Naive thymus-derived CD4-positive, alpha-beta T cell (primary cell): ENCODE data around the gene FAM3C. TPM values are rescaled to one million over a fixed set of nuclear protein-coding genes. Genes with fewer than 3 reads are reported as not detected.
"Not testable (repeated sequence)": the region's sequence is repeated elsewhere in the genome, so short reads cannot be mapped to it uniquely, and the experiment has no call there.

Experiments
- ATAC-seq: fragments of 150-1000 bp; cut with Tn5 transposase; 2 replicates; pipeline ENCODE4 v1.10.0; 2021; ENCODE audit warnings: mild to moderate bottlenecking, moderate library complexity
- CTCF ChIA-PET: fragments of 350-600 bp; sonication (Branson Sonifier 250); formaldehyde crosslinking; loops from one replicate; lab custom pipeline; 2021; ENCODE audit warnings: antibody characterized with exemption; lab: Charles Lee
- POLR2A ChIA-PET: fragments of 350-600 bp; sonication (Branson Sonifier 250); formaldehyde crosslinking; loops from one replicate; lab custom pipeline; 2021; ENCODE audit warnings: antibody characterized with exemption, inconsistent platforms; lab: Charles Lee
- DNase-seq, 9 donors: peaks; one replicate each; pipeline versions ENCODE4 v3.0.0 to v3.0.0-alpha.2; 2020 to 2022; ENCODE audit warnings: mixed read lengths in 1 of 9
- H3K27ac ChIP-seq: one replicate; pipeline ENCODE4 v1.7.0; 2013; ENCODE audit warnings: mild to moderate bottlenecking, low read depth, low read length, moderate library complexity
- H3K27me3 ChIP-seq, 2 donors: one replicate each; pipeline ENCODE4 v1.7.0; 2013; ENCODE audit warnings: low read length in 2 of 2, mild to moderate bottlenecking in 2 of 2, moderate library complexity in 2 of 2; ENCODE audit not compliant: control insufficient read depth in 2 of 2, insufficient read depth in 2 of 2
- H3K36me3 ChIP-seq, 3 experiments: 1 replicate in 2 of 3; 2 replicates in 1 of 3; pipeline ENCODE4 v1.7.0; 2013; ENCODE audit warnings: low read length in 3 of 3, mild to moderate bottlenecking in 3 of 3, moderate library complexity in 1 of 3; ENCODE audit not compliant: insufficient read depth in 3 of 3, control insufficient read depth in 2 of 3
- H3K4me1 ChIP-seq, 2 donors: one replicate each; pipeline ENCODE4 v1.7.0; 2013; ENCODE audit warnings: low read length in 2 of 2, mild to moderate bottlenecking in 2 of 2, moderate library complexity in 1 of 2; ENCODE audit not compliant: control insufficient read depth in 2 of 2, insufficient read depth in 2 of 2
- H3K4me3 ChIP-seq: 2 replicates; pipeline ENCODE4 v1.7.0; 2013; ENCODE audit warnings: mild to moderate bottlenecking, low read length
- H3K9me3 ChIP-seq, 3 experiments: 1 replicate in 2 of 3; 2 replicates in 1 of 3; pipeline ENCODE4 v1.7.0; 2013; ENCODE audit warnings: low read length in 3 of 3; ENCODE audit not compliant: control insufficient read depth in 2 of 3
- H3K27ac Mint-ChIP-seq, 9 donors: one replicate each; pipeline ENCODE4 v1.8.0; 2020 to 2022; ENCODE audit warnings: mixed read lengths in 9 of 9, mild to moderate bottlenecking in 8 of 9, moderate library complexity in 5 of 9, inconsistent platforms in 2 of 9
- H3K27me3 Mint-ChIP-seq, 5 donors: one replicate each; pipeline ENCODE4 v1.8.0; 2021 to 2022; ENCODE audit warnings: mixed read lengths in 5 of 5, mild to moderate bottlenecking in 1 of 5
- H3K36me3 Mint-ChIP-seq, 5 donors: one replicate each; pipeline ENCODE4 v1.8.0; 2020 to 2022; ENCODE audit warnings: mixed read lengths in 5 of 5, mild to moderate bottlenecking in 3 of 5, inconsistent platforms in 1 of 5
- H3K4me1 Mint-ChIP-seq, 7 donors: one replicate each; pipeline ENCODE4 v1.8.0; 2020 to 2022; ENCODE audit warnings: mixed read lengths in 7 of 7, mild to moderate bottlenecking in 3 of 7, inconsistent platforms in 1 of 7
- H3K4me3 Mint-ChIP-seq, 10 donors: one replicate each; pipeline ENCODE4 v1.8.0; 2020 to 2022; ENCODE audit warnings: mild to moderate bottlenecking in 10 of 10, mixed read lengths in 10 of 10, moderate library complexity in 6 of 10, inconsistent platforms in 2 of 10
- H3K9me3 Mint-ChIP-seq, 11 donors: one replicate each; pipeline ENCODE4 v1.8.0; 2020 to 2022; ENCODE audit warnings: mixed read lengths in 11 of 11, mild to moderate bottlenecking in 4 of 11, inconsistent platforms in 1 of 11, moderate library complexity in 1 of 11
- intact Hi-C, 2 donors: fragments of 100-400 bp; cut with micrococcal nuclease; formaldehyde crosslinking; loops; one replicate each; pipeline ENCODE4 v1.15.1; 2023
- polyA plus RNA-seq, 2 donors: library from polyadenylated mRNA; unstranded; fragments of 300-500 nt; fragmentation: Illumina TruSeq; gene quantifications; one replicate each; pipeline ENCODE4 v1.2.3, GENCODE V29; 2021
- total RNA-seq, 6 experiments: library from RNA in 5 of 6; stranded (reverse) in 5 of 6; gene quantifications; 1 replicate in 5 of 6; 2 replicates in 1 of 6; pipeline ENCODE4 v1.2.3 and lab custom pipeline; 2021 to 2026

The FAM3C gene
- total and polyA plus RNA-seq, 7 experiments from 2014 or later: 9.6 to 28.4 (median 12.4) TPM

DNA sequence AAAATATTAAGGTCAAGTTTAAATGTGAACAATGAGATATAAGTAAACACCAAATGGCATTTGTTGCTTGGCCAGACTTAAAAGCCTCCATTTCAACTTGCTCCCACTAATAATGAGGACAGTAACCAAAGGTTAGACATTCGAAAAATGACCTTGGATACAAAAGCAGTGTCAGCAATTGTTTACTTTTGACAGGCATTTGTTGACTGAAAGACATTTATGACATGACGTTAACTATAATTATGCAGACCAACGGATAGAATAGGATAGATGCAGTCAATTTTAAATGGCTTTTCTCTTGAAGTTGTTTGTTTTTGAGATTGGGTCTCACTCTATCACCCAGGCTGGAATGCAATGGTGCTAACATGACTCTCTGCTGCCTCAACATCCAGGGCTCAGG lies 73.6 kb downstream of the FAM3C start:
- no peaks in the 10 kb centered on the region for H3K36me3 ChIP-seq
- H3K27ac Mint-ChIP-seq: no peak overlapping the region
- DNase-seq (no peak), ATAC-seq (no peak)
- no peaks in the 10 kb centered on the region for H3K36me3 Mint-ChIP-seq
- ChIA-PET POLR2A (no interaction called here), CTCF (no interaction called here)
- H3K27ac ChIP-seq: no peak overlapping the region
- no peaks in the 10 kb centered on the region for H3K9me3 ChIP-seq
- H3K4me1 ChIP-seq: no peaks in the 10 kb centered on the region
- H3K9me3 Mint-ChIP-seq: no peaks in the 10 kb centered on the region
- peaks cover 27 to 32% (median 29%) of the 10 kb centered on the region in 5 donors for H3K27me3 Mint-ChIP-seq
- H3K27me3 ChIP-seq: peaks cover 0 to 4% of the 10 kb centered on the region in 2 donors
- H3K4me3 Mint-ChIP-seq: no peak overlapping the region
- H3K4me1 Mint-ChIP-seq: no peaks in the 10 kb centered on the region
- H3K4me3 ChIP-seq: no peak overlapping the region
- intact Hi-C loops: no loop called here

- H3K9me3 Mint-ChIP-seq, H3K27ac Mint-ChIP-seq, H3K36me3 Mint-ChIP-seq, H3K27ac ChIP-seq, POLR2A ChIA-PET, H3K4me3 ChIP-seq, ATAC-seq, intact Hi-C loops, CTCF ChIA-PET, DNase-seq, H3K4me1 Mint-ChIP-seq, H3K4me1 ChIP-seq, H3K9me3 ChIP-seq, H3K36me3 ChIP-seq, H3K27me3 ChIP-seq, H3K4me3 Mint-ChIP-seq: not testable (repeated sequence)
- peaks cover 0 to 24% (median 15%) of the 10 kb centered on the region in 5 donors for H3K27me3 Mint-ChIP-seq
Observed at GRCh38 chr7:121315170-121315569, 80.9 kb downstream of the FAM3C start.

GRCh38 chr7:121313793-121314676 lies 82.1 kb downstream of the FAM3C start:
- Mint-ChIP-seq H3K4me1 (no peaks in the 10 kb centered on the region), H3K4me3 (no peak overlapping the region), H3K9me3 (peaks cover 0 to 6% (median 1%) of the 10 kb centered on the region in 11 donors), H3K36me3 (no peaks in the 10 kb centered on the region), H3K27me3 (peaks cover 8 to 24% (median 18%) of the 10 kb centered on the region in 5 donors), H3K27ac (no peak overlapping the region)
- Histone ChIP-seq H3K9me3 (no peaks in the 10 kb centered on the region), H3K4me1 (no peaks in the 10 kb centered on the region), H3K36me3 (no peaks in the 10 kb centered on the region), H3K4me3 (no peak overlapping the region), H3K27me3 (no peaks in the 10 kb centered on the region), H3K27ac (no peak overlapping the region)
- DNase-seq: no peak
- intact Hi-C loops: no loop called here
- no peak for ATAC-seq
- POLR2A ChIA-PET: no interaction called here
- CTCF ChIA-PET: no interaction called here

DNA sequence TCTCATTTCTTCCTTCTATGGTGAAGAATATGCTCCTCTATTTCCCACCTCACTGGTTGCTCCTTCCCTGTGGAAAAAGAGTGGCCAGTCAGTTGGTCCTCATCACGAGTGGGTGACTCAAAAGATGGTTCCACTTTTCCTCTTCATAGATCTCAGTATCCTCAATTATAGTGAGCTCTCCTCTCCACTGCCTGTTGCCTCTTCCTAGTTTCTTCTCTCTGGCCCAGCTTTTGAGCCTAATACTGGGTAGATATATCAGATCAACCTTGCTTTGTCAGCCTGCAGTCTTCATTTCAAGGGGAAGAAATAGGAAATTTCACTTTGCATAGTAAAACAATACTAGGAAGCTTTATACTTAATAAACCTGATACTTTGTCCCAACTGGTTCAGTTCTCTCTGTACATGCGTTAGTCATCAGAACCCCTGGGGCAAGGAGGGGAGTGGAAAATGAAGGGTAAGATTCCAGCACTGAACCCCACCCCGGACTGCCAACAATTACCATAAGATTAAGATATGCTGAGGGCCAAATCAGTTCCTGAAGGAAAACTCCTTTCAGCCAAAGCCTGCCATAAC lies 82.8 kb downstream of the FAM3C start:
- POLR2A ChIA-PET: no interaction called here
- H3K4me1 ChIP-seq: no peaks in the 10 kb centered on the region
- intact Hi-C loops: no loop called here
- DNase-seq: no peak
- H3K4me3 Mint-ChIP-seq: no peak overlapping the region
- peaks cover 8 to 25% (median 19%) of the 10 kb centered on the region in 5 donors for H3K27me3 Mint-ChIP-seq
- no peak overlapping the region for H3K27ac ChIP-seq
- CTCF ChIA-PET: no interaction called here
- H3K9me3 Mint-ChIP-seq: peaks cover 0 to 6% (median 1%) of the 10 kb centered on the region in 11 donors
- ATAC-seq: no peak
- H3K4me1 Mint-ChIP-seq: no peaks in the 10 kb centered on the region
- H3K4me3 ChIP-seq: no peak overlapping the region
- no peak overlapping the region for H3K27ac Mint-ChIP-seq
- H3K9me3 ChIP-seq: no peaks in the 10 kb centered on the region
- no peaks in the 10 kb centered on the region for H3K36me3 Mint-ChIP-seq
- no peaks in the 10 kb centered on the region for H3K36me3 ChIP-seq
- no peaks in the 10 kb centered on the region for H3K27me3 ChIP-seq

DNA sequence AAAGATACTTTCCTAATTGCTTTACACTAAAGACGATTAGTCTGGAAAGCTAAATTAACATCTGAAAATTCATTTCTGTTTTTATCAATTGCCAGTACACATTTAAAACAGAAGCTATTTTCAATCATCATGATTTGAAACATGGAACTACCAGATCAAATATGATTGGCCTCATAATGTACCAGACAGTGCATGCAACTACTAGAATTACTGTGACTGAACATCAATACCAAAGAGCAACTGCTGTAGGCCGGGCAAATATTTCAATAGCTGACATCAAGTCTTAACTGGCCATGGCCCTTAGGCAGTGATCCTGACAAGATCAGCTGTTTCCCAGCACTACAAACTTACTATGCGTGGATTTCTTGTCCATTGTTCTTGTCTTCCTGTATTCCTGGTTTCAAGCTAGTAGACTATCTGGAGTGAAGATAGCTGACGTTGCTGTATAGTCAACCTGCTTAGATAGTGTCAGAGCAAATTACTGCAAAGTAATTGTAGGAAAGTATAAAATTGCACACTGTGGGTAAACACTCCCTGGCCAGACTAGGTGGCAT lies 89.0 kb downstream of the FAM3C start:
- H3K9me3 ChIP-seq: no peaks in the 10 kb centered on the region
- no peaks in the 10 kb centered on the region for H3K27me3 ChIP-seq
- H3K27ac ChIP-seq: no peak overlapping the region
- DNase-seq (no peak), ATAC-seq (no peak)
- Mint-ChIP-seq H3K27ac (no peak overlapping the region), H3K4me3 (no peak overlapping the region), H3K4me1 (no peaks in the 10 kb centered on the region), H3K27me3 (peaks cover 17 to 29% (median 20%) of the 10 kb centered on the region in 5 donors), H3K36me3 (no peaks in the 10 kb centered on the region), H3K9me3 (peaks cover 0 to 6% (median 1%) of the 10 kb centered on the region in 11 donors)
- no peaks in the 10 kb centered on the region for H3K4me1 ChIP-seq
- no peaks in the 10 kb centered on the region for H3K36me3 ChIP-seq
- CTCF ChIA-PET: no interaction called here
- POLR2A ChIA-PET: no interaction called here
- H3K4me3 ChIP-seq: no peak overlapping the region
- intact Hi-C loops: no loop called here

DNA sequence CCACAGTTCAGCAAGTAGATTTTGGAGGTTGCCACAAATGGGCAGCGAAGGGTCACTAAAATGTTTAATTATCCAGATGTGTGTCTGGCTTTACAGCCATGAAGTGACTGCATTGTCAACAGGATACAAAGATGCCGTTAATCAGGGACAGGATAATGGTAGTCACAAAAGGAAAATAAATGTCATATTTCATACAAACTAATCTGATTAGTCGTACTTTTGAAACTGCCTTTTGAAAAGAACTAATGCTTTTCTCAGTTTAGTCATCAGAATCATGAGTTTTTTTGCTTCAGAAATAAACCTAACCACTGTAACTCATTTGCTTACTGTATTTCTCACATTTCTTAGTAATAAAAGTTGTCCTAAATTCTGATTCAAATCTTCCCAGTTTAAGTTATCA lies 89.5 kb downstream of the FAM3C start:
- H3K27ac ChIP-seq: no peak overlapping the region
- ChIA-PET POLR2A (no interaction called here), CTCF (no interaction called here)
- peaks cover 17 to 31% (median 23%) of the 10 kb centered on the region in 5 donors for H3K27me3 Mint-ChIP-seq
- no peaks in the 10 kb centered on the region for H3K4me1 Mint-ChIP-seq
- H3K9me3 ChIP-seq: no peaks in the 10 kb centered on the region
- H3K4me3 ChIP-seq: no peak overlapping the region
- DNase-seq: no peak
- H3K36me3 Mint-ChIP-seq: no peaks in the 10 kb centered on the region
- H3K4me3 Mint-ChIP-seq: no peak overlapping the region
- no peaks in the 10 kb centered on the region for H3K27me3 ChIP-seq
- H3K36me3 ChIP-seq: no peaks in the 10 kb centered on the region
- ATAC-seq: no peak
- H3K4me1 ChIP-seq: no peaks in the 10 kb centered on the region
- intact Hi-C loops: no loop called here
- H3K27ac Mint-ChIP-seq: no peak overlapping the region
- H3K9me3 Mint-ChIP-seq: peaks cover 0 to 6% (median 1%) of the 10 kb centered on the region in 11 donors
